KMS-11 (cell line): Measurements from ENCODE around the gene BANF2.
A peak's percentile ranks its signal among the peaks of the same experiment; 100 is the strongest.

Source experiments
- H2AFZ ChIP-seq: fragments of 200-600 bp; sonication (generic); 2 replicates; pipeline ENCODE4 v1.6.1; 2016; ENCODE audit warnings: antibody characterized with exemption, mixed run types, low read depth
- H3K27ac ChIP-seq: fragments of 200-600 bp; sonication (generic); 2 replicates; pipeline ENCODE4 v1.6.1; 2016; ENCODE audit warnings: mild to moderate bottlenecking, mixed run types
- H3K27me3 ChIP-seq: fragments of 200-600 bp; sonication (generic); 2 replicates; pipeline ENCODE4 v1.6.1; 2017; ENCODE audit warnings: mild to moderate bottlenecking, low read depth, mixed run types, moderate library complexity; ENCODE audit not compliant: insufficient read depth
- H3K36me3 ChIP-seq: fragments of 200-600 bp; sonication (generic); 2 replicates; pipeline ENCODE4 v1.6.1; 2017; ENCODE audit warnings: mild to moderate bottlenecking, mixed run types; ENCODE audit not compliant: insufficient read depth
- H3K4me1 ChIP-seq: fragments of 200-600 bp; sonication (generic); 2 replicates; pipeline ENCODE4 v1.6.1; 2016; ENCODE audit warnings: mild to moderate bottlenecking, low read depth, mixed run types; ENCODE audit not compliant: poor library complexity, severe bottlenecking
- H3K4me2 ChIP-seq: fragments of 200-600 bp; sonication (generic); 2 replicates; pipeline ENCODE4 v1.7.0; 2016; ENCODE audit warnings: mild to moderate bottlenecking, mixed run types
- H3K4me3 ChIP-seq: fragments of 200-600 bp; sonication (generic); IDR thresholded peaks from 2 replicates; pipeline ENCODE4 v1.6.1; 2017; ENCODE audit warnings: low read depth, low read length, mixed read lengths; ENCODE audit not compliant: insufficient read depth
- H3K79me2 ChIP-seq: fragments of 200-600 bp; sonication (generic); 2 replicates; pipeline ENCODE4 v1.6.1; 2016; ENCODE audit warnings: low read depth, mixed run types; ENCODE audit not compliant: insufficient read depth
- H3K9ac ChIP-seq: fragments of 200-600 bp; sonication (generic); 2 replicates; pipeline ENCODE4 v1.6.1; 2016; ENCODE audit warnings: mild to moderate bottlenecking, mixed run types
- H4K20me1 ChIP-seq: fragments of 200-600 bp; sonication (generic); 2 replicates; pipeline ENCODE4 v1.6.1; 2016; ENCODE audit warnings: mild to moderate bottlenecking, mixed run types; ENCODE audit not compliant: insufficient read depth
- CTCF ChIP-seq: fragments of 200-600 bp; sonication (generic); conservative IDR thresholded peaks from 2 replicates; pipeline ENCODE4 v1.6.1; 2017; ENCODE audit warnings: low read depth, mild to moderate bottlenecking, antibody characterized with exemption, low read length, moderate library complexity, mixed read lengths

The BANF2 gene

GRCh38 chr20:17720755-17721154 lies 21.0 kb downstream of the BANF2 start:
- no peak overlapping the region for H2AFZ ChIP-seq
- H3K79me2 ChIP-seq = no peaks in the 10 kb centered on the region
- H4K20me1 ChIP-seq = no peaks in the 10 kb centered on the region
- no peak overlapping the region for H3K4me3 ChIP-seq
- peak overlapping the region; percentile 19 for H3K4me2 ChIP-seq
- peaks cover 11% of the 10 kb centered on the region for H3K4me1 ChIP-seq
- no peak for TF ChIP-seq CTCF
- no peaks in the 10 kb centered on the region for H3K36me3 ChIP-seq
- H3K27ac ChIP-seq = peak overlapping the region; percentile 22; the same call in 1 of the 2 replicates
- H3K27me3 ChIP-seq = no peaks in the 10 kb centered on the region
- no peak overlapping the region for H3K9ac ChIP-seq

- H3K4me1 ChIP-seq = peaks cover 11% of the 10 kb centered on the region
- no peak overlapping the region for H3K4me2 ChIP-seq
- H4K20me1 ChIP-seq = no peaks in the 10 kb centered on the region
- no peak overlapping the region for H3K27ac ChIP-seq
- peak; percentile 25; the same call in 1 of the 2 replicates for TF ChIP-seq CTCF
- no peak overlapping the region for H3K9ac ChIP-seq
- H3K27me3 ChIP-seq = no peaks in the 10 kb centered on the region
- H3K79me2 ChIP-seq = no peaks in the 10 kb centered on the region
- no peaks in the 10 kb centered on the region for H3K36me3 ChIP-seq
- no peak overlapping the region for H2AFZ ChIP-seq
- no peak overlapping the region for H3K4me3 ChIP-seq
Measured at GRCh38 chr20:17721802-17722486, 22.2 kb downstream of the BANF2 start.

GRCh38 chr20:17722493-17723300 lies 22.9 kb downstream of the BANF2 start:
- Histone ChIP-seq H3K79me2 (no peaks in the 10 kb centered on the region), H3K27me3 (no peaks in the 10 kb centered on the region), H3K27ac (no peak overlapping the region), H3K4me2 (no peak overlapping the region), H2AFZ (no peak overlapping the region), H4K20me1 (no peaks in the 10 kb centered on the region), H3K9ac (no peak overlapping the region), H3K4me1 (peaks cover 11% of the 10 kb centered on the region), H3K4me3 (no peak overlapping the region), H3K36me3 (no peaks in the 10 kb centered on the region)
- no peak for TF ChIP-seq CTCF

GRCh38 chr20:17723301-17723691 lies 23.5 kb downstream of the BANF2 start:
- Histone ChIP-seq H3K36me3 (no peaks in the 10 kb centered on the region), H3K27ac (no peak overlapping the region), H3K9ac (no peak overlapping the region), H3K27me3 (no peaks in the 10 kb centered on the region), H3K4me3 (no peak overlapping the region), H3K4me1 (peaks cover 11% of the 10 kb centered on the region), H4K20me1 (no peaks in the 10 kb centered on the region), H2AFZ (no peak overlapping the region), H3K79me2 (no peaks in the 10 kb centered on the region), H3K4me2 (no peak overlapping the region)
- no peak for TF ChIP-seq CTCF
